Stomach (tissue), 4 donors: ENCODE measurements around the gene LAMC1.

Experiments used
- CTCF ChIP-seq, 7 experiments: fragments of 450-650 bp in 4 of 7; fragments of 200-600 bp in 3 of 7; sonication (generic) in 3 of 7; IDR thresholded peaks; one replicate each; pipeline ENCODE4 v1.5.1; 2016 to 2019; ENCODE audit warnings: antibody characterized with exemption in 7 of 7, control low read depth in 2 of 7, mild to moderate bottlenecking in 1 of 7
- EP300 ChIP-seq: sonication (generic); formaldehyde crosslinking; IDR thresholded peaks from one replicate; pipeline ENCODE4 v1.6.1; 2017; ENCODE audit warnings: antibody characterized with exemption

- TF ChIP-seq CTCF (IDR thresholded peaks at IDR 0.05) = no peak
- TF ChIP-seq EP300 = no peak
Observed at GRCh38 chr1:183173828-183174227, 150.6 kb downstream of the LAMC1 start.
